HuH-7.5 (cell line): Measurements from ENCODE around the gene CADM3.

Source experiments
- DNase-seq: peaks from one replicate; pipeline ENCODE4 v3.0.0; 2011; ENCODE audit warnings: low spot score

Gene CADM3

GRCh38 chr1:159173320-159173719 is 1.9 kb downstream of the CADM3 start:
- DNase-seq = no peak

- no peak for DNase-seq
These were observed 4.2 kb downstream of the CADM3 start for GRCh38 chr1:159175571-159175970.

GRCh38 chr1:159177272-159177907 is 6.0 kb downstream of the CADM3 start:
- DNase-seq = peak; percentile 32

GRCh38 chr1:159179906-159180305 is 8.5 kb downstream of the CADM3 start:
- no peak for DNase-seq

- no peak for DNase-seq
These were observed 9.1 kb downstream of the CADM3 start for GRCh38 chr1:159180516-159180915.

GRCh38 chr1:159181328-159182024 is 10.1 kb downstream of the CADM3 start:
- no peak for DNase-seq

- no peak for DNase-seq
These were observed 12.8 kb downstream of the CADM3 start for GRCh38 chr1:159184201-159184600.

GRCh38 chr1:159185121-159185520 is 13.7 kb downstream of the CADM3 start:
- DNase-seq = no peak

GRCh38 chr1:159187033-159187432 is 15.6 kb downstream of the CADM3 start:
- DNase-seq = no peak

- DNase-seq = no peak
These were observed 16.4 kb downstream of the CADM3 start for GRCh38 chr1:159187647-159188374.

GRCh38 chr1:159188375-159188788 is 17.0 kb downstream of the CADM3 start:
- DNase-seq = no peak

GRCh38 chr1:159190441-159190840 is 19.0 kb downstream of the CADM3 start:
- DNase-seq = no peak

- DNase-seq = no peak
These were observed 25.1 kb downstream of the CADM3 start for GRCh38 chr1:159196543-159196942.

- DNase-seq = peak; percentile 28
These were observed 26.4 kb downstream of the CADM3 start for GRCh38 chr1:159197561-159198557.

- no peak for DNase-seq
These were observed 28.5 kb downstream of the CADM3 start for GRCh38 chr1:159199901-159200300.

GRCh38 chr1:159200769-159201168 is 29.4 kb downstream of the CADM3 start:
- DNase-seq = no peak

GRCh38 chr1:159201642-159202041 is 30.2 kb downstream of the CADM3 start:
- no peak for DNase-seq

GRCh38 chr1:159203610-159204009 is 32.2 kb downstream of the CADM3 start:
- no peak for DNase-seq

- DNase-seq = no peak
These were observed 33.0 kb downstream of the CADM3 start, which contains the start of gene ACKR1 for GRCh38 chr1:159204161-159205141. Gene ACKR1, plus strand, starts transcription at chr1:159204875. Its CDS starts 85 bp downstream, at chr1:159204960.

- no peak for DNase-seq
These were observed 33.8 kb downstream of the CADM3 start for GRCh38 chr1:159205225-159205624.

- DNase-seq = no peak
These were observed 34.7 kb downstream of the CADM3 start for GRCh38 chr1:159206110-159206509.
